NCI-H1417 (cell line): ENCODE measurements around the gene CDKN2C.

ENCODE experiments used
- DNase-seq, 3 experiments: peaks; one replicate each; lab custom pipeline; 2025; lab: John Stamatoyannopoulos, UW

Gene CDKN2C

DNA sequence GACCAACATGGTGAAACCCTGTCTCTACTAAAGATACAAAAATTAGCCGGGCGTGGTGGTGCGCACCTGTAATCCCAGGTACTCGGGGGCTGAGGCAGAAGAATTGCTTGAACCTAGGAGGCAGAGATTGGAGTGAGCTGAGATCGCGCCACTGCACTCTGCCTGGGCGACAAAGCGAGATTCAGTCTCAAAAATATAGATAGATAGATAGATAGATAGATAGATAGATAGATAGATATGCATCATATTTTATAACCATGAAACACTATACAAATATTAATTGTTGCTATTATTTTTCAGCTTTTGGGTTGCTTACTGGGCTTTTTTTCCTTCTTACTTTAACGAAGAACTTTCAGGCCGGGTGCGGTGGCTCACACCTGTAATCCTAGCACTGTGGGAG, 5.2 kb upstream of the CDKN2C start:
- no peak for DNase-seq

DNA sequence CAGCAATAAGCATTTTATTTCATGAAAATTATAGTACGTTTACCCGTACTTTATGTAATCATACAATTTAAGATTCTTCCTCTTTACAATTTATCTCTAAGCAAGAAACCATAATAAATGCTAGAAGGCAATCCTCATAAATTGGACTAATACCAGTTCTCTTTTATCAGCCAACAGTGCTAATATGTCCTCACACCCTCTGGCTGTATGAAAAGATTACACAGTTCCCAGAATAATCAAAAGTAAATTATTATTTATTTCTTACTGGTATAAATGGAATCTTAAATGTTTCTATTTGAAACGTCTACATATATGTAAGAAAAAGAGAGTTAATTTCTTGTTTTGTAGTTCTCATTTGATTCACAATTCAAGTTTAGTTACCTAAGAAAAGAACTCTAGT, 3.1 kb upstream of the CDKN2C start:
- peak in 1 of 3 experiments; percentile 81 for DNase-seq

DNA sequence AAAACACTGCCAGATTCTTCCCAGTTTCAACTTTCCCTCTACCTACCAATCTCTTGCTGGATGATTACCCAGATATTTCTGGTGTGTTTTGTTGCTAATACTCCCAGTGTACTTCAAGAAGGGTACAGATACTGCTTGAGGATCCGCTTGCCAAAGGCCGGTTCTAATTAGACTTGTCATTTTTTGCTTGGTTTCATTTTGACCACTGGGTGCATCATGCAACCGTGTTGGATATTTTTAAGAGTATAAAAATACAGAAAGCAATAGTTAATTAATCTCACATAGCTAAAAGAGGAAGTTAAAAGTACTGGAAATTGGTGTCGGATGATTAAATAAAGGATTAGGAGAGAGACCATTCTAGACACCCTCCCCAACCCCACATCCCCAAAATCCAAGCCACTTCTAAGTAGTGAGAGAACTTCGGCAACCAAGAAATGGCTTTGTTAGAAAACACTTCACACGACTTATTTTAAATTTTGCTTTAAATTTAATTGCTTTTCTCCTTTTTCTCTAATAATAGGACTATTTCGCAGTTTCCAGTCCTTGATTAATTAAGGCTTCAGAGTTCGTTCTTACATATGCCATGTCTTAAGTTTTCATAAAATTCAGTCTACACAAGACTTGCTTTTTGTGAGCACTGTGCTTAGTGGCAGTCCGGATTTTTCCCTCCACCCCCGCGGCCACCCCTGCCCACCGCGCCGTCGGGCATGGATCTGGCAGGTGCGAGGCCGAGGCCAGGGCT, 2.5 kb upstream of the CDKN2C start:
- peak; percentile 55 to 84 (median 65) for DNase-seq

DNA sequence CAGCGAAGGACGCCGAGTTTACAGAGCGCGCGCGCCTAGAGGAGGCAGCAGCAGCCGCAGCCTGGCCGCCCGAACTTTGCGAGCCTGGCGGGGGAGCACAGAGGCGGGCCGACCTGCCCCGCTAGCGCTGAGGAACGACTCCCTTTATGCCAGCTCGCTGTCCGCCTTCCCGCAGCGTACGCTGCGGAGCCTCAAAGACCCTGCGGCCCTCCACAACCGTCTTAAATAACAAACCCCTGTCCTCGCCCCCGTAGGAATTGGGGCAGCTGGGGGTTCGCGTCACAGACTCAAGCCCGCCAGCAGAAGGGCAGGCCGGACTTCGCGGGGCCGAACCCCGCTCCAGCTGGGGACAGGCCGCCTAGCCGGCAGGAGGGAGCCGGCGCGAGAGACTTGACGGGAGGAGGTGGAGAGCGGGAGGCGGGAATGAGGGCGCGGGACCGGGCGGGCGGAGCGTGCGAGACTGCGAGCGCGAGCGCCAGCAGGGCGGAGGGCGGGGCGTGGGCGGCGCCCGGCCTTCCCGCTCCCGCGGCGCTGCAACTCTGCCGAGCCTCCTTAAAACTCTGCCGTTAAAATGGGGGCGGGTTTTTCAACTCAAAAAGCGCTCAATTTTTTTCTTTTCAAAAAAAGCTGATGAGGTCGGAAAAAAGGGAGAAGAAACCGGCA, 1.8 kb upstream of the CDKN2C start:
- DNase-seq, result peak; percentile 94 to 96 (median 96)

GRCh38 chr1:50968821-50969610, 1.0 kb upstream of the CDKN2C start:
- DNase-seq, result peak in 1 of 3 experiments; percentile 52

GRCh38 chr1:50970509-50970887, 453 bp downstream of the CDKN2C start:
- peak in 1 of 3 experiments; percentile 87 for DNase-seq

DNA sequence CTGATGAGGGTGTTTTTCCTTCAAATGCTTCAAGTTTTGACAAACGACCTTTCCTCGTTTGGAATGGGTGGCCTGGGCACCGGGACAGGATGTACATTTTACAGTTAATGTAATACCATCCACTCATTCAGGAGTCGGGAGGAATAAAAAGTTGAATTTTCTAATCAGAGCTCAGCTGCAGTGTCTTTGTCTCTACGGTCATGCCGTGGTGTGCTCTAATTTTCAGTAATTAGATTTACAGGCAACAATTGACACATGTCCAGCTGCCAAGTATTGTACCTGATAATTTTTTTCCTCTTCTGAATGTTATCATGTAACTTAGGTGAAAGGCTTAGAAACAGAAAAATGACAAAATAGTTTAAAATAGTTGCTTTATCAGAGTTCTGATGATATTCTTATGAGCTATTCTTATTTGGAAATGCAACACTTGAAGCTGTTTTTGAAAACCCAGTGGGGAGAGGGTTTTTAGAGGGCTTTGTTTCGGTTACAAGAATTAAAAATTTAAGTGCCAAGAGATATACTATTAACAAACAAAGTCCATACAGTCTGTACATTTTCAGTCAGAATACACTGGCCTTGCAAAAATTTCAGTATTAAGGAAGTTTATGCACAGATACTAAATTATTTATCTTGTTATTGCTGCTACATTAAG, 1.0 kb downstream of the CDKN2C start:
- peak; percentile 22 to 82 (median 57) for DNase-seq

DNA sequence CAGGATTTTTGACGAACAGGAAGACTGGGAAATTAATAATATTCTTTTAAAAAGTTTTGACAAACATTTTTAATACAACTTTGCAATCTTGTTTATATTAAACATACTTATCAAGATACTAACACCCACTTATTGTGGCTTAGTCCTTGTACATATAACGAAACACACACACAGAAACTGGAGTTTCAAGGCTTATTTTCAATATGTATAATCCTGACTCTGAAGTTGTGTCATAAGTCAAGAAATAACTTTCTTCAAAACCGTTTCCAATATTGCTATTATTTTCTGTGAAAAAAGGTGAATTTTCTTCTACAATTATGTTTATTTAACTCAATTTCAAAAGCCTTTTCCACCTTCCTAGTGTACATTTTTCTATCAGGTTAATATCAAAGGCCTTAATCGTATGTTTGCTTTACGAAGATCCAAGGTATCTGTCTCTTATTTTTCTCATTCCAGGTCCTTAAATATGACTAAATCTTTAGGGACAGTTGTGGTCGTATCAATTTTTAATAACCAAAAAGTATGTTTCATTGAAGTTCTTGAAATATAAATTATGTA, 1.8 kb downstream of the CDKN2C start:
- peak; percentile 8 to 75 (median 25) for DNase-seq

DNA sequence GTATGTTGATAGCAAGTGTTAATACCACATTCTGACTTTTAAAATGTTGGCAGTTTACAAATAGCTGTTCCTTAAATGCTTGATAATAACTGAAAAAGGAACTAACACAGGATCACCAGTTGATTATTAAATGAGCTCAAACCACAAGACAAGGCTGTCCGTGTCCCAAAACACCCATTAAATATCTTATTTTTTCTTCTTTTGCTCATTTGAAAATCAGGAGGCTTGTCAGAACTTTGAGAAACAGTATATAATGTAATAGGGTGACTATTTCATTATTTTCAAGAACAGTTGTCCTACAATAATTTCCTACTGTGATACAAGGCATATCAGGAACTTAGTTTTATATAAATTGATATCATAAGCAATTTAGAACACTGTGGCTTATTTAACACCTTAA, 2.7 kb downstream of the CDKN2C start:
- DNase-seq, result peak in 1 of 3 experiments; percentile 67

DNA sequence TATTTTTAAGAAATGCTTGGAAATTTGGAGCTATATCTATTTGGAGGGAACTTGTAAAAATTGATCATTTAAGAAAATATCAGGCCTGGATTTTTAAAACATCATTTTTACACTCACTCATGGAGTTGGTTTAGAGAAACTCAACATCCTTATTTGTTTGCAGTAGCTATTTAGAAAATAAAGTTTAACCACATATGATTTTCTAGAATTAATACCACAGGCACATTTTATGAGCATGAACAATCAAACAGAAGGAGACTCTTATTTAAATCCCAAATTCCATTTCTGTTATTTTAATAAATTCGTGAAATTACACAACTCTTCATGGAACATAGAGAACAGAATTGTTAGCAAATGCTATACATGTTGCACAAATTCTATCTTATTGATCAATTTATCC, 3.2 kb downstream of the CDKN2C start:
- peak in 1 of 3 experiments; percentile 64 for DNase-seq

DNA sequence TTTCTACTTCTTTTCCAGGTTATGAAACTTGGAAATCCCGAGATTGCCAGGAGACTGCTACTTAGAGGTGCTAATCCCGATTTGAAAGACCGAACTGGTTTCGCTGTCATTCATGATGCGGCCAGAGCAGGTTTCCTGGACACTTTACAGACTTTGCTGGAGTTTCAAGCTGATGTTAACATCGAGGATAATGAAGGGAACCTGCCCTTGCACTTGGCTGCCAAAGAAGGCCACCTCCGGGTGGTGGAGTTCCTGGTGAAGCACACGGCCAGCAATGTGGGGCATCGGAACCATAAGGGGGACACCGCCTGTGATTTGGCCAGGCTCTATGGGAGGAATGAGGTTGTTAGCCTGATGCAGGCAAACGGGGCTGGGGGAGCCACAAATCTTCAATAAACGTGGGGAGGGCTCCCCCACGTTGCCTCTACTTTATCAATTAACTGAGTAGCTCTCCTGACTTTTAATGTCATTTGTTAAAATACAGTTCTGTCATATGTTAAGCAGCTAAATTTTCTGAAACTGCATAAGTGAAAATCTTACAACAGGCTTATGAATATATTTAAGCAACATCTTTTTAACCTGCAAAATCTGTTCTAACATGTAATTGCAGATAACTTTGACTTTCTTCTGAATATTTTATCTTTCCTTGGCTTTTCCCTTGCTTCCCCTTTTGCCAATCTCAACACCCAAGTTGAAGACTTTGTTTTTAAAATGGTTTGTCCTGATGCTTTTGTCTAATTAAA, 4.0 kb downstream of the CDKN2C start:
- DNase-seq, result peak; percentile 47 to 76 (median 59)

DNA sequence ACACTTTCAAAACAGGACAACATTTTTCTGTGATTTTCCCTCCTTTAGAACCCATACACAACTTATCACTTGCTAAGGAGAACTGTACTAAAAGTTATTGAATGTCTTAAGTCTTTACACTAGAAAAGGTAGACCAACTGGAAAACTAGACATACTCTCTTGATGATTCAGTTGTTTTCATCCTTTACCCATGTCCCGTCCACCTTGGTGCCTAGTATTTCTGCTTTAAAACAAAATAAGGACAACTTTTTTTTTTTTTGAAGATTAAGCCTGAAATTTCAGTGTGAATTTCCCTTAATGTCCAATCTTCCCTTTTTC, 4.5 kb downstream of the CDKN2C start:
- peak in 1 of 3 experiments; percentile 69 for DNase-seq

DNA sequence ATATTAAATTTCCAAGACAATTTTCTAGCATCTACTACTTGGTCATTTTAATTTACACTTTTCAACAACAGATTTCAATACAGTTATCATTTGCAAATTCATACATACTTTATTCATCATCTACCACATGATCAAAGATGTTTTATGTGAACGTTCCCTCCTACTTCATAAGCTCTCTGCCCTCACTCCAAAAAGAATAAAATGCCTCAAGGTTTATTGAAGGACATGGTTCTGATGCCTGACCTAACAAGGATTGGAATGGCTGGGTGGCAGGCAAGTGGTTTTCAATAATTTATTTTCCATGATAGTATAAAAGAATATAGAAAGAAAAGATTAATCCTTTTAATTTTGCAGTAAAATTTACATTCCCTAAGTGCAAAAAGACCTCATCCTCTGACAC, 5.4 kb downstream of the CDKN2C start:
- DNase-seq, result peak; percentile 23 to 75 (median 44)

- DNase-seq, result peak; percentile 81 to 92 (median 82)
Measured at GRCh38 chr1:50976111-50976889, 6.3 kb downstream of the CDKN2C start.

DNA sequence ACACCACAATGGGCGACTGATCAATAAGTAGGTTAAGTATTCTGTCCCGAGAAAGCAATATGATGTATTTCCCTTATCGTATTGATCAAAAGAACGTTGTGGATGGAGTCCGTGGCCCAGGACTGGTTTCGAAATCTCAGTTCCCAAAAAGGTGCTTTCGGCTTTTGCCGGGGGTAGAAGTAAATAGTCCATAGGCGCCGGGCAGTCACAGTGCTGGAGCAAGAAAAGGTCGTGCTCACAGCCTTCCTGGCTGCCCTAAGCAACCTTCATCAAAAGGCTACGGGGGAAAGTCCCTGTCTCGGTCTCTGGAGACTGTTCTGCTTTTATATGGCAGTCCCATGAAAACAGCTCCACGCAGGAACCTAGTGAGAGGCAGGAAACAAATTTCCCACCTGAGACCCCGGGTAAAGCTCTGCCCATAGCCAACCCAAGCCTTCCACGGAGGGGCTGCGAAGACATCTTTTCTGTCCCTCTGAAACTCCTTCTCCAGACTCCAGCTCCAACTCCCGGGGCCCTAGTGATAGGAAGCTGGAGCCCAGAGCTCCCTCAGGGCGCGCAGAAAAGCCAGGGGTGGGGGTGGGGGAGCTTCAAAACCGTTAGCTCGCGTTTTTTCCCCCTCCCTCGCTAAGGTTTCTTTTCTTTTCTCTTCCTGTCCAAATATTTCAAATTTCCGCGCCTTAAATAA, 7.0 kb downstream of the CDKN2C start:
- peak; percentile 67 to 92 (median 90) for DNase-seq

GRCh38 chr1:50977575-50978143, 7.6 kb downstream of the CDKN2C start:
- peak; percentile 57 to 92 (median 91) for DNase-seq

GRCh38 chr1:50978144-50978851, 8.3 kb downstream of the CDKN2C start:
- DNase-seq, result peak; percentile 85 to 94 (median 92)

DNA sequence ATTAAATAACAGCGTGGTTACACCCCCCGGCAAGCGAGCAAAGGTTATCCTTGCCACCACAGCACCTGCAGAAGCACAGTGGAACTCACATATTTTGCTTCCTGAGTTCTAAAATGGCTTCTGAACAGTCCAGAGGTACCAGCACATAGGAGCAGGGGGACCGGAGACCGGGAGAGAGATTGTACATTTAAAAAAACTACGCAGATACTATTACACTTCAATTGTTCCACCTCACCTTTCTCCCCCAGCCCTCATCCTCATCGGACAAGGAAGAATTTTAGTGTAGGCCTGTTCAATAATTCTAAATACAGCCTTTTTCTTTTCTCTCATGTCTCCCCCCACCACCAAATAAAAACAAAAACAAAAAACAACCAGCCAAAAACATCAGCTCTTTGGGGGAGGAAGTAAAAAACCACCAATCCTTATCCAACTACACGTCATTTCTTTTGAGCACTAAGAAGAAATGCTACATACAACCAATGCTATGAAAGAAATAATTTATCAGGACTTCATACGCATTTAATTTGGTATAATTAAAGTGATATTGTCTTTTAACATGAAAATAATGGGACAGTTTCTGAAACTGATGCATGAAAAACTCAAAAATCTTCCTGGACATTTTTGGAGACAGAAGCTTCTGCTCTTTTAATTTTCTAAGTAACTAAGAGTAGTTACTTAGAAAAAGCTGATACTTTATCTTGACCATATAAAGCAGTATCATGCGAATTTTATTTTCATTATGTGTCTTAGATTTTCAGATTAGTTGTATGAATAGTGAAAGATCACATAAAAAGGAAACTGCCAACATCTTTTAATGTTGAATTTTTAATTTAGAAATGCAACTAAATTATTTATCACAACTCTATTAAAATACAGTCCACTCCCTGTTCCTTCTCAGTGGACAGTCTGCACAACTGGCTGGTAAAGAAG, 9.1 kb downstream of the CDKN2C start:
- DNase-seq, result peak; percentile 63 to 89 (median 79)
